Smooth muscle cell (in vitro differentiated cells): Measurements from ENCODE around the gene MID1. TPM values are rescaled to one million over a fixed set of nuclear protein-coding genes. Genes with fewer than 3 reads are reported as not detected.
A peak's percentile ranks its signal among the peaks of the same experiment; 100 is the strongest.

Source experiments
- DNase-seq: peaks from one replicate; lab custom pipeline; 2025; ENCODE audit not compliant: unreplicated experiment; lab: John Stamatoyannopoulos, UW
- H2AFZ ChIP-seq: fragments of 200-600 bp; sonication (generic); 2 replicates; pipeline ENCODE4 v1.6.0; 2016; ENCODE audit warnings: antibody characterized with exemption, low read depth, mild to moderate bottlenecking
- H3F3A ChIP-seq: fragments of 200-600 bp; sonication (generic); 2 replicates; pipeline ENCODE4 v1.6.0; 2017; ENCODE audit warnings: antibody characterized with exemption, low read depth
- H3K27ac ChIP-seq: fragments of 200-600 bp; sonication (generic); 2 replicates; pipeline ENCODE4 v1.5.1; 2016; ENCODE audit warnings: low read depth, mild to moderate bottlenecking
- H3K27me3 ChIP-seq: fragments of 200-600 bp; sonication (generic); 2 replicates; pipeline ENCODE4 v1.6.1; 2016; ENCODE audit warnings: low read depth, mild to moderate bottlenecking
- H3K36me3 ChIP-seq: fragments of 200-600 bp; sonication (generic); 2 replicates; pipeline ENCODE4 v1.5.1; 2016; ENCODE audit warnings: low read depth
- H3K4me1 ChIP-seq: fragments of 200-600 bp; sonication (generic); 2 replicates; pipeline ENCODE4 v1.5.1; 2016; ENCODE audit warnings: low read depth
- H3K4me2 ChIP-seq: fragments of 200-600 bp; sonication (generic); 2 replicates; pipeline ENCODE4 v1.6.0; 2016; ENCODE audit warnings: mild to moderate bottlenecking
- H3K4me3 ChIP-seq: fragments of 200-600 bp; sonication (generic); 2 replicates; pipeline ENCODE4 v1.5.1; 2016; ENCODE audit warnings: mild to moderate bottlenecking
- H3K79me2 ChIP-seq: fragments of 200-600 bp; sonication (generic); 2 replicates; pipeline ENCODE4 v1.6.0; 2016; ENCODE audit warnings: low read depth, mild to moderate bottlenecking
- H3K9ac ChIP-seq: fragments of 200-600 bp; sonication (generic); 2 replicates; pipeline ENCODE4 v1.6.0; 2016; ENCODE audit warnings: low read depth
- H3K9me3 ChIP-seq: fragments of 200-600 bp; sonication (generic); replicated peaks from 2 replicates; pipeline ENCODE4 v1.5.1; 2016; ENCODE audit warnings: low read depth
- H4K20me1 ChIP-seq: fragments of 200-600 bp; sonication (generic); 2 replicates; pipeline ENCODE4 v1.6.0; 2016; ENCODE audit warnings: low read depth
- CTCF ChIP-seq: fragments of 200-600 bp; sonication (generic); IDR thresholded peaks from 2 replicates; pipeline ENCODE4 v1.5.1; 2017; ENCODE audit warnings: borderline replicate concordance, mild to moderate bottlenecking, antibody characterized with exemption; ENCODE audit not compliant: insufficient read depth, poor library complexity, severe bottlenecking
- WGBS: methylation state at CpG from one replicate; pipeline ENCODE4 v1.1.7; 2016; ENCODE audit warnings: low lambda C conversion rate; 5-methylcytosine and 5-hydroxymethylcytosine counted together
- polyA plus RNA-seq: library from polyadenylated mRNA; unstranded; fragments of >200 nt; fragmentation: Nextera tagmentation; extraction: Ambion mirVana; gene quantifications from 2 replicates; pipeline ENCODE4 v1.2.1, GENCODE V29; 2016
- total RNA-seq: library from RNA; depleted of rRNA; stranded (reverse); fragments of >200 nt; gene quantifications from 2 replicates; pipeline ENCODE4 v1.2.3, GENCODE V29; 2014

Gene MID1
- total and polyA plus RNA-seq, 2 experiments from 2014 or later: 22.6 to 45.2 TPM

DNA sequence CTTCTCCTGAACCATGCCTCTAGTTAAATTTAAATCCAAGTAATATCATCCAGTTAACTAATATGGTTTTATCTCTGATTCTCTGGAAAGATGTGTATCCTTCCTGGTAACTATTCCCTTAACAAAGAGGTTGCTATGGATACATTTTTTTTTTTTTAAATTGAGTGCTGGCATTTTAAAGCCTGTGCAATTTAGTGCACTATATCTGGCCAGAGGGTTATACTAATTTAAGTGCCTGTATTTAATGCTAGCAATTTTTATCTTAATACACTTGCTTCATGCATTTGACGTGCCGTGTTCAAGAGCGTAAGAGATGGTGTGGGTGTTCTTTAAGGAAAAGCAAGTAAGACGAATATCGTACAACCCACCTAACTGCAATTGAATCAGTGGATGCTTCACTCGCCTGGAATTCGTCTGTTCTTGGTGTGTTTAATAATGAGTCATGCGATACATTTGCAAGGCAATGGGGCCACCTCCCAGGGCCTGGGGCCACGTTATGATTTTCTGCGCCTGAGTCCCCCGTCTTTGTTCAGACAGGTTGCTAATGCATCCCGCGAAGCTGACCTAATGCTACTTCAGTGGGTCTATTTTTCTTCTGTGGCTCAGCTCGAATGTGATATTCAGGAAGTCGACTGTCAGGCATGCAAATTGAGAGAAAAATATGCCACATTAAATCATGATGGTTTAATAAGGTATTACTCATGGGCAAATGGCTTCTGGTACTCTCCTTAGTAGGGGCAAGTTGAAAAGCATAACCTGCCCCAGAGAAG lies 14.2 kb upstream of the MID1 start:
- H2AFZ ChIP-seq: no peak overlapping the region
- H3K27ac ChIP-seq: peak overlapping the region; percentile 91
- no peak for TF ChIP-seq CTCF
- H3K79me2 ChIP-seq: no peaks in the 10 kb centered on the region
- H3K4me3 ChIP-seq: no peak overlapping the region
- no peaks in the 10 kb centered on the region for H3K9me3 ChIP-seq
- H3K4me1 ChIP-seq: peaks cover 3% of the 10 kb centered on the region
- H4K20me1 ChIP-seq: no peaks in the 10 kb centered on the region
- no peaks in the 10 kb centered on the region for H3K36me3 ChIP-seq
- no peaks in the 10 kb centered on the region for H3K27me3 ChIP-seq
- DNase-seq: no peak
- peak overlapping the region; percentile 83 for H3K9ac ChIP-seq
- WGBS: 41% methylated on average over 15 of the region's 15 CpGs
- no peaks in the 10 kb centered on the region for H3F3A ChIP-seq
- H3K4me2 ChIP-seq: peak overlapping the region; percentile 63

GRCh38 chrX:10633722-10634121 lies 13.3 kb upstream of the MID1 start:
- Histone ChIP-seq H3K9me3 (no peaks in the 10 kb centered on the region), H3K4me1 (peaks cover 3% of the 10 kb centered on the region), H3F3A (no peaks in the 10 kb centered on the region), H3K27ac (peak overlapping the region; percentile 91), H3K36me3 (no peaks in the 10 kb centered on the region), H3K9ac (peak overlapping the region; percentile 83), H2AFZ (no peak overlapping the region), H4K20me1 (no peaks in the 10 kb centered on the region), H3K79me2 (no peaks in the 10 kb centered on the region), H3K4me2 (peak overlapping the region; percentile 63), H3K27me3 (no peaks in the 10 kb centered on the region), H3K4me3 (no peak overlapping the region)
- no peak for TF ChIP-seq CTCF
- WGBS: 31% methylated on average over 2 of the region's 2 CpGs
- no peak for DNase-seq

DNA sequence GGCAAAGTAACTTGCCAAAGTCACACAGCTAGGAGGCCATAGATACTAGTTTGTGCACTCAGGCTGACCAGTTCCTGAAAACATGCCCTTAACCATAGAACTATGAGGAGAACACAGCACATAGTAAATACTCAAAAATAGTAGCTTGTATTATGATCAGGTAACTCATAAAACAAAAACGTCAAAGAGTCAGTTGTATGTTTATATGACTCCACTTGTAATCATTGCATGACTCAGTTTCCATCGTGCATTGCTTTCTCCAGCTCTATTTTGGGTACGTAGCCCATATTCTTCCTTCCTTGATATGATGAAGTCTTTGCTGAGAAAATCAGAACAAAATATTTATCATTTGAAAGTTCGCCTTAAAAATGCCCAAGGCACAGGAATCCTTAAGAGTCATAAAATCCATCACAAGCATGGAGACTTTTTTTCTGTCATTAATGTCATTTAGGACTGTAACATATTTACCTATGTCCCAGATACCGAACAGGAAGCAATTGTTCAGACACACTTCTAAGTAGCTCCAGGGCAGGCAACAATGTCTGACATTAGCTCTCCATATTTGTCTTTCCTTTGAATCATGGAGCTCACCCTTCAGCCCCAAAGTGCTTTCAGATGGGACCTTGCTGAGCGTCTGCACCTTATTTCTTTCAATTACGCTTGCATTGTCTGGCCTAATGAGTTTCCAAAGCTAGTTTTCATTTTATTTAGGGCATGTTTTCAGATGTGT lies 11.2 kb upstream of the MID1 start:
- Histone ChIP-seq H3K9me3 (no peaks in the 10 kb centered on the region), H3F3A (no peaks in the 10 kb centered on the region), H3K79me2 (no peaks in the 10 kb centered on the region), H3K4me1 (peaks cover 3% of the 10 kb centered on the region), H3K27ac (peak overlapping the region; percentile 91), H2AFZ (no peak overlapping the region), H3K4me2 (no peak overlapping the region), H3K9ac (no peak overlapping the region), H3K4me3 (no peak overlapping the region), H3K36me3 (no peaks in the 10 kb centered on the region), H4K20me1 (no peaks in the 10 kb centered on the region), H3K27me3 (no peaks in the 10 kb centered on the region)
- no peak for DNase-seq
- TF ChIP-seq CTCF: no peak
- WGBS: 69% methylated on average over 7 of the region's 7 CpGs
